ENCODE data around the gene TAB3. TPM values are rescaled to one million over a fixed set of nuclear protein-coding genes. Genes with fewer than 3 reads are reported as not detected.
A peak's percentile ranks its signal among the peaks of the same experiment; 100 is the strongest.

TAB3 gene, protein sequence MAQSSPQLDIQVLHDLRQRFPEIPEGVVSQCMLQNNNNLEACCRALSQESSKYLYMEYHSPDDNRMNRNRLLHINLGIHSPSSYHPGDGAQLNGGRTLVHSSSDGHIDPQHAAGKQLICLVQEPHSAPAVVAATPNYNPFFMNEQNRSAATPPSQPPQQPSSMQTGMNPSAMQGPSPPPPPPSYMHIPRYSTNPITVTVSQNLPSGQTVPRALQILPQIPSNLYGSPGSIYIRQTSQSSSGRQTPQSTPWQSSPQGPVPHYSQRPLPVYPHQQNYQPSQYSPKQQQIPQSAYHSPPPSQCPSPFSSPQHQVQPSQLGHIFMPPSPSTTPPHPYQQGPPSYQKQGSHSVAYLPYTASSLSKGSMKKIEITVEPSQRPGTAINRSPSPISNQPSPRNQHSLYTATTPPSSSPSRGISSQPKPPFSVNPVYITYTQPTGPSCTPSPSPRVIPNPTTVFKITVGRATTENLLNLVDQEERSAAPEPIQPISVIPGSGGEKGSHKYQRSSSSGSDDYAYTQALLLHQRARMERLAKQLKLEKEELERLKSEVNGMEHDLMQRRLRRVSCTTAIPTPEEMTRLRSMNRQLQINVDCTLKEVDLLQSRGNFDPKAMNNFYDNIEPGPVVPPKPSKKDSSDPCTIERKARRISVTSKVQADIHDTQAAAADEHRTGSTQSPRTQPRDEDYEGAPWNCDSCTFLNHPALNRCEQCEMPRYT
- total RNA-seq (2011; cell fraction: chromatin; rRNA removed; ENCODE audit: low replicate concordance), result 10.2 and 30.3 TPM in 2 replicates
- total RNA-seq (2011; cell fraction: nucleolus; rRNA removed), result 4.5 and 7.9 TPM in 2 replicates
- 11.4 and 20.8 TPM in 2 replicates for total RNA-seq (2011; cell fraction: nucleoplasm; rRNA removed)
- 10.9 and 18.9 TPM in 2 replicates for total RNA-seq (2014; rRNA removed)
- total RNA-seq (2014; rRNA removed; fragmentation: Illumina TruSeq; extraction: Trizol), result 15.5 and 16.2 TPM in 2 replicates
- total RNA-seq (2015; rRNA removed; fragmentation: Illumina TruSeq; extraction: Trizol), result 12.7 and 15.4 TPM in 2 replicates
- 14.8 and 18.8 TPM in 2 replicates for total RNA-seq (2021)
- polyA plus RNA-seq (2011; rRNA removed), result 20.1 and 31.1 TPM in 2 replicates
- polyA plus RNA-seq (2011; cell fraction: cytosol; rRNA removed), result 16.4 and 20.3 TPM in 2 replicates
- 23.1 and 24.9 TPM in 2 replicates for polyA plus RNA-seq (2011; cell fraction: nucleus; rRNA removed)
- 15.7 and 19.2 TPM in 2 replicates for polyA plus RNA-seq (2012)
- 20.0 and 23.2 TPM in 2 replicates for polyA plus RNA-seq (2014; fragmentation: Illumina TruSeq; extraction: Trizol)
- polyA plus RNA-seq (2014; fragmentation: Nextera tagmentation; extraction: Ambion mirVana), result 1 to 10 TPM; 2.4 to 3.5 TPM
- polyA plus RNA-seq (2014; rRNA removed), result 14.8 and 15.6 TPM in 2 replicates
- polyA minus RNA-seq (2011; rRNA and poly(A)+ RNA removed), result 32.2 and 50.1 TPM in 2 replicates
- 8.7 and 14.2 TPM in 2 replicates for polyA minus RNA-seq (2011; cell fraction: cytosol; rRNA and poly(A)+ RNA removed)
- polyA minus RNA-seq (2011; cell fraction: nucleus; rRNA and poly(A)+ RNA removed), result 14.0 and 16.4 TPM in 2 replicates
- percentile 60 among the genes with signal in this experiment for Bru-seq, nascent RNA
- BruChase-seq, experiment 1, labeled RNA remaining after a 2-hour chase, result percentile 67 among the genes with signal in this experiment
- percentile 68 among the genes with signal in this experiment for BruChase-seq, experiment 2, labeled RNA remaining after a 6-hour chase
- long read RNA-seq, experiment 1, partial matches to known transcripts, result 0 of 6 reads
- long read RNA-seq, experiment 1, other reads (novel, unspliced or antisense), result 6 of 6 reads
- long read RNA-seq, experiment 2, partial matches to known transcripts, result 1 of 12 reads
- long read RNA-seq, experiment 2, other reads (novel, unspliced or antisense), result 10 of 12 reads
- long read RNA-seq, experiment 3, result 0 reads

GRCh38 chrX:30889147-30890140 is at the start of gene TAB3:
TAB3 (minus strand) TSS chrX:30889254; CDS start chrX:30859588, 29,666 bp downstream.
- Histone ChIP-seq H3K4me3 (peak within 1 kb of the TSS; percentile 86), H3K4me2 (ENCODE audit: insufficient read depth, low read length) (peak within 1 kb of the TSS; percentile 93), H2AFZ (ENCODE audit: low read depth, low read length) (peak within 1 kb of the TSS; percentile 96), H3K9me1 (ENCODE audit: control insufficient read depth, insufficient read depth, low read length) (no peaks in the 10 kb centered on the region), H3K9me3 (replicated peaks; ENCODE audit: control insufficient read depth, insufficient read depth, low read depth, low read length) (no peaks in the 10 kb centered on the region), H3K79me2 (ENCODE audit: control insufficient read depth, insufficient read depth, low read length) (peaks cover 45% of the 10 kb centered on the region), H3K4me1 (replicated peaks in 1 of 2; ENCODE audit: control insufficient read depth in 2 of 2, insufficient read depth in 2 of 2, low read length in 2 of 2) (peaks cover 5 to 26% of the 10 kb centered on the region in 2 experiments; a peak in 3 of 5 replicates), H4K20me1 (replicated peaks; ENCODE audit: control insufficient read depth, insufficient read depth, low read length) (no peaks in the 10 kb centered on the region), H3K36me3 (ENCODE audit: control insufficient read depth, insufficient read depth, low read length) (no peaks in the 10 kb centered on the region; the same call in 2 of the 3 replicates), H3K9ac (ENCODE audit: insufficient read depth in 1 of 2, low read depth in 2 of 2, low read length in 2 of 2) (peak within 1 kb of the TSS; percentile 77 to 92), H3K27ac (ENCODE audit: extremely low read depth, low read depth, low read length) (peak within 1 kb of the TSS; percentile 81), H3K27me3 (ENCODE audit: control insufficient read depth in 2 of 2, insufficient read depth in 2 of 2, low read length in 2 of 2) (no peaks in the 10 kb centered on the region)
- in situ Hi-C loops (cut with MboI) (no loop called here), intact Hi-C loops (cut with micrococcal nuclease) (loop anchor here (2.0 to 10.0 kb wide), 2 partner anchors 21 to 235 kb away; partner anchors contain the start of gene GK)
- ATAC-seq, result peak; percentile 94
- FAIRE-seq, result peak; percentile 95
- 3% methylated on average over 35 of the region's 62 CpGs for WGBS (ENCODE audit: insufficient coverage, low coverage, missing lambda C conversion rate)
- DNase-seq (ENCODE audit: extremely low read depth in 1 of 4, low spot score in 3 of 4), result peak; percentile 91 to 96 (median 94)
- CTCF ChIA-PET (ENCODE audit: low intra/inter-chr PET ratio), result no interaction called here
- BruUV-seq (replicated peaks), result no TSS peak
- POLR2A ChIA-PET, result interaction anchor here (0.6 to 0.7 kb wide), 3 partner anchors 8 to 22 kb away, joined by 3 to 4 read pairs (median 3); no protein-coding TSS in a partner anchor
- TF ChIP-seq, protein P1, sequence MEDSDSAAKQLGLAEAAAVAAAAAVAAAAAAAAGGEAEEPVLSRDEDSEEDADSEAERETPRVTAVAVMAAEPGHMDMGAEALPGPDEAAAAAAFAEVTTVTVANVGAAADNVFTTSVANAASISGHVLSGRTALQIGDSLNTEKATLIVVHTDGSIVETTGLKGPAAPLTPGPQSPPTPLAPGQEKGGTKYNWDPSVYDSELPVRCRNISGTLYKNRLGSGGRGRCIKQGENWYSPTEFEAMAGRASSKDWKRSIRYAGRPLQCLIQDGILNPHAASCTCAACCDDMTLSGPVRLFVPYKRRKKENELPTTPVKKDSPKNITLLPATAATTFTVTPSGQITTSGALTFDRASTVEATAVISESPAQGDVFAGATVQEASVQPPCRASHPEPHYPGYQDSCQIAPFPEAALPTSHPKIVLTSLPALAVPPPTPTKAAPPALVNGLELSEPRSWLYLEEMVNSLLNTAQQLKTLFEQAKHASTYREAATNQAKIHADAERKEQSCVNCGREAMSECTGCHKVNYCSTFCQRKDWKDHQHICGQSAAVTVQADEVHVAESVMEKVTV (CRISPR knock-in tag; IDR thresholded peaks at IDR 0.05), result no peak
- TF ChIP-seq CHD1 (IDR thresholded peaks at IDR 0.05; ENCODE audit: low read length) (no peak), NCOA4 (IDR thresholded peaks at IDR 0.05; ENCODE audit: partially characterized antibody) (no peak), CBX5 (IDR thresholded peaks at IDR 0.05; ENCODE audit: borderline replicate concordance, low read depth) (no peak), ZBTB7A (IDR thresholded peaks at IDR 0.05; ENCODE audit: borderline replicate concordance, control insufficient read depth, low read depth, low read length) (peak; percentile 17; the same call in 1 of the 2 replicates), NR2C2 (CRISPR knock-in tag; IDR thresholded peaks at IDR 0.05) (no peak), NR2C2 (tag; IDR thresholded peaks at IDR 0.05) (peak; percentile 82), CCAR2 (IDR thresholded peaks at IDR 0.05; ENCODE audit: low read depth, low read length) (no peak), SREBF1 (IDR thresholded peaks at IDR 0.05; ENCODE audit: borderline replicate concordance, low read depth, low read length) (no peak), ZFP36 (IDR thresholded peaks at IDR 0.05; ENCODE audit: low read depth, low read length, partially characterized antibody) (no peak)
- TF ChIP-seq, protein P2, sequence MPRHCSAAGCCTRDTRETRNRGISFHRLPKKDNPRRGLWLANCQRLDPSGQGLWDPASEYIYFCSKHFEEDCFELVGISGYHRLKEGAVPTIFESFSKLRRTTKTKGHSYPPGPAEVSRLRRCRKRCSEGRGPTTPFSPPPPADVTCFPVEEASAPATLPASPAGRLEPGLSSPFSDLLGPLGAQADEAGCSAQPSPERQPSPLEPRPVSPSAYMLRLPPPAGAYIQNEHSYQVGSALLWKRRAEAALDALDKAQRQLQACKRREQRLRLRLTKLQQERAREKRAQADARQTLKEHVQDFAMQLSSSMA (CRISPR knock-in tag; IDR thresholded peaks at IDR 0.05), result no peak
